NCI-H2107 (cell line): ENCODE measurements around the gene OR1A1.
"Not testable (repeated sequence)": the region's sequence is repeated elsewhere in the genome, so short reads cannot be mapped to it uniquely, and the experiment has no call there.

Experiments used
- DNase-seq: peaks from one replicate; lab custom pipeline; 2025; lab: John Stamatoyannopoulos, UW

OR1A1 gene

GRCh38 chr17:3207367-3207766, at the start of gene OR1A1:
TSS of gene OR1A1 (plus strand) at chr17:3207667. CDS start at chr17:3215621, 7,954 bp downstream.
- DNase-seq = no peak

- DNase-seq = no peak
Observed at GRCh38 chr17:3167574-3167973, 39.9 kb upstream of the OR1A1 start.

- no peak for DNase-seq
Observed at GRCh38 chr17:3189961-3190360, 17.5 kb upstream of the OR1A1 start.

GRCh38 chr17:3197219-3197618, 10.2 kb upstream of the OR1A1 start, which contains the start of gene OR1A2:
TSS of gene OR1A2 (plus strand) at chr17:3197519. CDS start at chr17:3197519, 0 bp downstream.
- DNase-seq = no peak

GRCh38 chr17:3208484-3208883, 1.0 kb downstream of the OR1A1 start:
- no peak for DNase-seq

GRCh38 chr17:3213001-3213400, 5.5 kb downstream of the OR1A1 start:
- no peak for DNase-seq

- DNase-seq = no peak
Observed at GRCh38 chr17:3213587-3213986, 6.1 kb downstream of the OR1A1 start.

- not testable (repeated sequence) for DNase-seq
Observed at GRCh38 chr17:3219978-3220377, 12.5 kb downstream of the OR1A1 start.

- DNase-seq = no peak
Observed at GRCh38 chr17:3221850-3222249, 14.4 kb downstream of the OR1A1 start.

GRCh38 chr17:3222505-3222904, 15.0 kb downstream of the OR1A1 start:
- no peak for DNase-seq

- not testable (repeated sequence) for DNase-seq
Observed at GRCh38 chr17:3224721-3225352, 17.4 kb downstream of the OR1A1 start.

GRCh38 chr17:3232300-3232699, 24.8 kb downstream of the OR1A1 start:
- DNase-seq = not testable (repeated sequence)

GRCh38 chr17:3238685-3239084, 31.2 kb downstream of the OR1A1 start:
- DNase-seq = not testable (repeated sequence)

- DNase-seq = not testable (repeated sequence)
Observed at GRCh38 chr17:3241044-3241443, 33.6 kb downstream of the OR1A1 start.

GRCh38 chr17:3244841-3245240, 37.4 kb downstream of the OR1A1 start:
- not testable (repeated sequence) for DNase-seq

GRCh38 chr17:3249013-3249412, 41.5 kb downstream of the OR1A1 start:
- DNase-seq = not testable (repeated sequence)

GRCh38 chr17:3256575-3256974, 49.1 kb downstream of the OR1A1 start:
- no peak for DNase-seq

GRCh38 chr17:3260163-3260562, 52.7 kb downstream of the OR1A1 start:
- DNase-seq = no peak

- DNase-seq = no peak
Observed at GRCh38 chr17:3260600-3260999, 53.1 kb downstream of the OR1A1 start.
